G401.6 (cell line): ENCODE results near the gene DRC7.

ENCODE experiments used
- FAIRE-seq: peaks from 2 replicates; lab custom pipeline; 2012; peaks lifted over from hg19 to GRCh38; lab: Jason Lieb, UNC

DRC7 gene, protein sequence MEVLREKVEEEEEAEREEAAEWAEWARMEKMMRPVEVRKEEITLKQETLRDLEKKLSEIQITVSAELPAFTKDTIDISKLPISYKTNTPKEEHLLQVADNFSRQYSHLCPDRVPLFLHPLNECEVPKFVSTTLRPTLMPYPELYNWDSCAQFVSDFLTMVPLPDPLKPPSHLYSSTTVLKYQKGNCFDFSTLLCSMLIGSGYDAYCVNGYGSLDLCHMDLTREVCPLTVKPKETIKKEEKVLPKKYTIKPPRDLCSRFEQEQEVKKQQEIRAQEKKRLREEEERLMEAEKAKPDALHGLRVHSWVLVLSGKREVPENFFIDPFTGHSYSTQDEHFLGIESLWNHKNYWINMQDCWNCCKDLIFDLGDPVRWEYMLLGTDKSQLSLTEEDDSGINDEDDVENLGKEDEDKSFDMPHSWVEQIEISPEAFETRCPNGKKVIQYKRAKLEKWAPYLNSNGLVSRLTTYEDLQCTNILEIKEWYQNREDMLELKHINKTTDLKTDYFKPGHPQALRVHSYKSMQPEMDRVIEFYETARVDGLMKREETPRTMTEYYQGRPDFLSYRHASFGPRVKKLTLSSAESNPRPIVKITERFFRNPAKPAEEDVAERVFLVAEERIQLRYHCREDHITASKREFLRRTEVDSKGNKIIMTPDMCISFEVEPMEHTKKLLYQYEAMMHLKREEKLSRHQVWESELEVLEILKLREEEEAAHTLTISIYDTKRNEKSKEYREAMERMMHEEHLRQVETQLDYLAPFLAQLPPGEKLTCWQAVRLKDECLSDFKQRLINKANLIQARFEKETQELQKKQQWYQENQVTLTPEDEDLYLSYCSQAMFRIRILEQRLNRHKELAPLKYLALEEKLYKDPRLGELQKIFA

DNA sequence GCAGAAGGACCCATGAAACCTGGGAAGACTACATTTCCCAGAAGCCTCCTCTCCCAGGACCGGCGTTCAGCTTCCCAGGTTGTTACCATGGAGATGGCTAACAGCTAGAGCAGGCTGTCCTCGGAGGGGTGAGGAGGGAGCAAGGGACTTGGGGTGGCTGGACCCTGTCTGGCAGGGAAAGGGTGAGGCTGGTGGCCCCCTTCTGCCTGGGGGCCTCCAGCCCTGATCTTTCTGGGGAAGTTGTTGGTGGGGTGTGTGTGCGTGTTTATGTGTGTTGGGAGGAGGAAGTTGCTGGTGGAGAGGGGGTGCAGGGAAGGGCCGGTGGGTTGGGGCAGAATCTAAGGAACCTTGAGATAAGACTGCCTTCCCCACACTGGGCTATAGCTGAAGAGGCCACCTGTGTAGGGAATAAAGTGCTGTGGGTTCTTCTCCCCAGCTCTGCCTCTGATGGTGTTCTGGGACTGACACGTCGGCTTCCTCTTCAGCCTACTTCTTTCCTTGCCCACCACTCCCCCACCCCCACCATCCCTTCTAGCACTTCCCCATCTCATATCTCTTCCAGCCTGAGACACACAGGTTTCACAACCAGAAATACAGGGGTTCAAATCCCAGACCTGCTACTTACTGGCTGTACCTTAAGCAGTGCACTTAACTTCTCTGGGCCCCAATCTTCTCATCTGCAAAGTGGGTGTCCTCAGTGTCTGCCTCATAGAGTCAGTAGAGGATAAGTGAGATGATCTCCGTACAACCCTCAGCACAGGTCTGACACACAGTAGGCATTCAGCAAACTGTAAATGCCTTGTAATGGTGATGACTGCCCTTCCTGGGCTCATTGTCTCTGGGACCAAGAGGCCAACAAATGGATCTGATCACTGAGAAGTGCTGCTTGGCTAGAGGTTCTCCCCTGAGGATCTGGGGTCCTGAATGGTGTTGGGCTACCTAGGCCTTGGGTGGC is at the start of gene DRC7:
TSS of gene DRC7 (plus strand) at position 82 of the 955 bp plus-strand sequence. CDS start 3,144 bp downstream, outside the sequence.
- FAIRE-seq = no peak

DNA sequence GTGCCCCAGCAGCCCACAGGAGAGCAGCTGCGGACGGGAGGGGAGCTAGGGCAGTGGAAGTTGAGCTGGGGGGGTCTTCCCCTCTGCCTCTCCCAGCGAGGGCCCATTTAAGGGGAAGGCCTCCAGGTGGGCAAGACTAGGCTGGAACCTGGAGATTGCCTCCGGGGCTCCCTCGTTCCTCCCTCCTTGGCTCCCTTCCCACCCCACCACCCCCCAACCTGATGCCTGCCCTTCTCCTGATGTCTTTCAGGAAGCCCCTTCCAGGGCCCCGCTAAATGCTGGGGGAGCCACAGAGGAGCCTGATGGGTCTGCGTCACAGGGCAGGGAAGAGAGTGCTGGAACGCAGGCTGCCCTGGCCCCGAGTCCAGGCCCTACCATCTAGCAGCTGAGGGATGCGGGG is 49.4 kb upstream of the DRC7 start:
- no peak for FAIRE-seq

DNA sequence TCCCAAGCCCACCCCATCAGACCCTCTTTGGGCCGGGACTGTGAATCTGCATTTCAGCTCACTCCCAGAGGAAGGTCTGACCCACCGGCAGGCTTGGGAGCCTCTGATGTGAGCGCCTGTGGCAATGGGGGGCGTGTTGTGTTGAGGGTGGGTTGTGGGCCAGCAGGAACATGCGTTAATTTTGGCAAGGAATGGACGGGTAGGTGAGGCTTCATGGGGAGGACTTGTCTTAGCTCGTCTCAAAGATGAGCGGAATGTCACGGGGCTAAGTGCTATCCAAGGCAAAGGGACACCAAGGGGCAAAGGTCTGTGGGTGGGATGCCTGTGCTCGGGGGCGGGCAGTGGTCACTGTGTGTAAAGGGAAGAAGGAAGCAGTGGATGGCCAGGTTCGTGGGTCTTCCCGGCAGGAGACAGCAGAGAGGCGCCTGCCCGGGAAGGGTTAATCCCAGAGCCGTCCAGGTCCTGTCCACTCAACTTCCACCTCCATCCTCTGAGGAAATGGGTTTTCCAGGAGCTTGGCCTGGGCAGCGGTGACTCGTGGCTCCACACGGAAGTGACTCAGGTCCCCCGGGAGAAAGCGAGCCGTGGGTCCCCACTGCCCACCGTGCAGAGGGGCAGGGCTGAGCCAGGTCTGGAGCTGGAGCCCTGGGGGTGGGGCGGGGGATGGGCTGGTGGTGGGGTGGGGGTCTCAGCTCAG is 48.8 kb upstream of the DRC7 start:
- FAIRE-seq = no peak

DNA sequence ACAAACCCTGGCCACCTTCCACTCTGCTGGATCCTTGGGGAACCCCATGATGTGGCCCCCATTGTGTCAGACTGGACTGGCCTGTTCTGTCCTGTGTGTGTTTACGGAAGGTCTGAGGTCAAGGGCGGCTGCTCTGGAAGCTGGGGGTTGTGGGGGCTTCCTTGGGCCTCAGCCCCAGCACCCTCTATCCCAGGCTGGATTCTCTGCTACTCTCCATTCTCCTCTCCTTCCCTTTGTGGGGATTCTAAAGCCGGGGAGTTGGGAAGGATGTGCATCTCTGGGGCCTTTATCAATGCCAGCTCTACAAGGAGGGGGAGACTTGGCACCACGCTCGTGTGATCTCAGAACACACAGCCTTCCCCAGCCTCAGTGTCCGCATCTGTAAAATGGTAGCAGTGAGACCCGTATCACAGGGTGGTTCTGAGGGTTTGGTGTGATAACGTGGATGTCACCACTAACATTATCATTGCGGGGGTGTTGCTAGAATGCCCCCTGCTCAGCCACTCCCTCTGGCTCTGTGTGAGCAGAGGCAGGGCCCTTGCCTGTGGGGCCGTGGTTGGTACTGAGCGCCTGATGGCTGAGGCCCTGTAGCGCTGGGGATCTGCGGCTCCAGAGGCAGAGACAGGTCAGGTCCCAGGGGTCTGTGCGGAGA is 48.1 kb upstream of the DRC7 start:
- no peak for FAIRE-seq

DNA sequence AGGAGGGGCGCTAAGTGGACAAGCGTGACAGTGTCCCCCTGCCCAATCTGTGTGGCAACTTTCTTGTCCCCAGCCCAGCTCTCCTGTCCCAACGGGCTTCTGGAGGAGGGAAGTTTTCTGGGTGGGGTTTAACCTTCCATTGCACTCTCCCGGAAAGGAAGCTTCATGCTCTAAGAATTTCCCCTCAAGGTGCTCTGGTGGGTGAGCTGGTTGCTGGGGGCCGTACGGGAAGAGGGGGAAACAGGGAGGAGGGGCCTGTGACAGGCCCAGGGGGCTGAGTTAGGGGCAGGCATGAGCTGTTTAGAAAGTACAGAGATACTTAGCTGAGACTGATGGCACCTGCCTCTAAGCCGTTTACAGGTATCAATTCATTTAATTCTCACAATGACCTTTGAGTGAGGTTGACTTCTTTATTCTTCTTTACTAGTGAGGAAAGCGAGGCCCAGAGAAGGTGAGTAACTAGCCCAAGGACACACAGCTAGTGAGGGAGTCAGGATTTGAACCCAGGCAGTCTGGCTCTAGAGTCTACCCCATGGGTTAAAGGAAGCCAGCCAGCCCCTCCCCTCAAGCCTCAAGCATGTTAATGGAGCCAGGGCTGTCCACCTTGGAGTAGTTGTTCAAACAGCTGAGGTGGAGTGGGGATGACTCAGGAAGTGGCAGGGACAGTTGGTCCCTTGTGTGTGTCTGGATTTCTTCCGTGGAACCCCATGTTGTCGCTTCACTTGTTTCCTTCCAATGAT is 47.3 kb upstream of the DRC7 start:
- FAIRE-seq = no peak

DNA sequence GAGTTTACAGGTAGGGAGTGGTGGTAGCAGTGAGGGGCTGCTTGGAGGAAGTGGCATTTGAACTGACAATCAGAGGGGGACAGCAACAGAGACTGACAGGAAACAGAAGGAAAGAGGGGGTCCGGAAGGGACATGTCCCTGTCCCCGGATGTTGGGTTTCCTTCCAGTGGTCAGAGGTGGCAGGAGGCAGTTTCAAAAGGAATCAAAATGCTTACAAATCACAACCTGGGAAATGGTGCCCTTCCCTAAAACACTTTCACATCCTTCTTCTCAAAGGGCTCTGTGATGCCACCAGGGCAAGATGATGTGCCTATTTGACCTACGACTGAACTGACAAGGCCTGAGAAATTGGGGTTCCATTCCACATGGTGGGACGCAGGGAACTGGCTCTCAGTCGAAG is 46.5 kb upstream of the DRC7 start:
- FAIRE-seq = no peak

DNA sequence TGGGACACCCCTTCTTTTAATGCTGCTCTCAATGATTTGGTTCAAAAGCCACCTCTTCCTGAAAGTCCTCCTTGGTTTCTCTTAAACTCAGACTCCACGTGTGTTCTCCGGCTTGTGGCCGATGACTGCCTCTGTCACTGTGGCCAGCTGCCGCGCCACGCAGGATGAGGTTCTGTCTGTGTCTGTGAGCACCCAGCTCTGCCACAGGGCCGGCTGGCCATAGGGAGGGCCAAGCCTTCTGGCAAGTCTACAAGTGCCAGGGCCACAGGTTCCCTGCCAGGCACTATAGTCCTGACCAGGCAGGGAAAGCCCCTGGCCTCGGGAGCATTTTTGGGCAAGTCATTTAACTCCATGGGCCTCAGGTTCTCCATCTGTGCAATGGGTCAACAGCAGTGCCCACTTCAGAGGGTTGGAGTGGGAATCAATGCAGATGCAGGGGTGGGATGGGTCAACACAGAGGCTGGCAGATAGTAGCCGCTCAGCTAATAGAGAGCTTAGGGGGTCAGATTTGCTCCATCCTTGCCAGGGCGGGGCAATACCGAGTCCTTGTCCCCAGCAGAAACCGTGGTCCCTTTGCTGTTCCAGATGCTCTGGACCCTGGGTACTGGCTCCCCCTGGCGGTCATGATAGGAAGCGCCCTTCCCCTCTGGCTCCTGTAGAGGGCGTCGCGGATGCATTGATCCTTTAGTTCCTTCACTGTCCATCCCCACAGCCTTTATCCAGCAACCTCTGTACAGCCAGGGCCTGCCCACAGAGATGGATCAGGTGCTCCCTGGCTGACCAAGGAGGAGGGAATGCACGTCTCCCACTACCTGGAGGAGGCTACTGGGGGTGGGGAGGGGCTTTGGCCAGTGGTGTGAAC is 45.8 kb upstream of the DRC7 start:
- FAIRE-seq = no peak

DNA sequence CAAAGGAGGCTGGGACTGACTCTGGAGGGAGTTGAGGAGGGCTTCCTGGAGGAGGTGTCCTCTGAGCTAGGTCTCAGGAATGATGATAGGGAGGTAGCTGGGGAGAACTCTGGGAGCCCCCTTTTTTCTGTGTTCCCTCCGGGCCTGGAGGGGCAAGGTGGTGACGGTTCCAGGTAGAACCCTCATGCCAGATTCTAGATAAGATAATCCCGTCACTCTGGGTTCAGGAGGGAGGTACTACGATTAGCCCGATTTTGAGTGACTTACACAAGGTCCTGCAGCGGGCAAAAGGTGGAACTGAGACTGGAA is 45.2 kb upstream of the DRC7 start:
- FAIRE-seq = no peak

DNA sequence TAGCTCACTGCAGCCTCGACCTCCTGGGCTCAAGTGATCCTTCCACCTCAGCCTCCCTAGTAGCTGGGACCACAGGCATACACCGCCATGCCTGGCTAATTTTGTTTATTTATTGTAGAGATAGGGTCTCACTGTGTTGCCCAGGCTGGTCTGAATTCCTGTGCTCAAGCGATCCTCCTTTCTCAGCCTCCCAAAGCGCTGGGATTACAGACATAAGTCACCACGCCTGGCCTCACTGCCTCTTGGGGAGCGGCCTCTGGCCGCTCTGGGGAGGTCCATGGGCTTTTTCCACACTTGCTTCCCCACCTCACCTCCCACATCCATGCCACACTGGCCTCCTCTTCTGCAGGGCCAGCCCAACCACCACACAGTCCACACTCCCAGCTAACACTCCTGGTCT is 44.8 kb upstream of the DRC7 start:
- no peak for FAIRE-seq

DNA sequence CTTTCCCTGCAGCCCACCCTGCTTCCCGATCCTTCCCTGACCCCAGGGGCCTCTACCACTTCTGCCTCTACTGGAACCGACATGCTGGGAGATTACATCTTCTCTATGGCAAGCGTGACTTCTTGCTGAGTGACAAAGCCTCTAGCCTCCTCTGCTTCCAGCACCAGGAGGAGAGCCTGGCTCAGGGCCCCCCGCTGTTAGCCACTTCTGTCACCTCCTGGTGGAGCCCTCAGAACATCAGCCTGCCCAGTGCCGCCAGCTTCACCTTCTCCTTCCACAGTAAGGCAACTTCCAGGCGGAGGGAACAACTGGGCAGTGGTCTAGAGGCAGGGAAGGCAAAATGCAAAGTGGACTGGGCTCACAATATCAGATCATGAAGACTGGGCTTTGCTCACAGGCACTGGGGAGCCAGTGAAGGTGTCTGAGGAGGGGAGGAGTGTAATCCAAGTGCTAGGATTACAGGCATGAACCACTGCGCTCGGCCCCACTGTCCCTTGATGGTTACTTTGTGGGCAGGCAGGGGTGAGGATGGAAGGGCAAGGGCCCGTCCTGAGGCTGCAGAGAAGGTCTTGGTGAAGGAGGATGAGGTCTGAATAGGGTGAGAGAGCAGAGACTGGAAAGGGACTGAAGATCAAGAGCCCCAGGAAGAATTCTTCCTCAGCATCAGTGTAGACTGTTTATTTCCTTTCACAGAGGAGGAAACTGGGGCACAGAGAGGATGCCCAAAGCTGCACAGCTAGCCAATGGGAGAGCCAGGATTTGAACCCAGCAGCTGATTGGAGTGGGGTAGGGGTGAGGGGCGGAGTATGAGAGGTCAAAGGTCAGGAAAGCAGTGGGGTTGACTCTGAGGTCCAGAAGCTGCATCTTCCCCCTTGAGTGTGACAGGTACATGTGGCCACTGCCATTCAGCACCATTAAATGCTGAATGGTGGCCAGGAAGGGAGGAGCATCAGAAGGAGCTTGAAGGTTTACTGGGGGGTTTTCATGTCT is 43.0 kb upstream of the DRC7 start:
- FAIRE-seq = no peak

DNA sequence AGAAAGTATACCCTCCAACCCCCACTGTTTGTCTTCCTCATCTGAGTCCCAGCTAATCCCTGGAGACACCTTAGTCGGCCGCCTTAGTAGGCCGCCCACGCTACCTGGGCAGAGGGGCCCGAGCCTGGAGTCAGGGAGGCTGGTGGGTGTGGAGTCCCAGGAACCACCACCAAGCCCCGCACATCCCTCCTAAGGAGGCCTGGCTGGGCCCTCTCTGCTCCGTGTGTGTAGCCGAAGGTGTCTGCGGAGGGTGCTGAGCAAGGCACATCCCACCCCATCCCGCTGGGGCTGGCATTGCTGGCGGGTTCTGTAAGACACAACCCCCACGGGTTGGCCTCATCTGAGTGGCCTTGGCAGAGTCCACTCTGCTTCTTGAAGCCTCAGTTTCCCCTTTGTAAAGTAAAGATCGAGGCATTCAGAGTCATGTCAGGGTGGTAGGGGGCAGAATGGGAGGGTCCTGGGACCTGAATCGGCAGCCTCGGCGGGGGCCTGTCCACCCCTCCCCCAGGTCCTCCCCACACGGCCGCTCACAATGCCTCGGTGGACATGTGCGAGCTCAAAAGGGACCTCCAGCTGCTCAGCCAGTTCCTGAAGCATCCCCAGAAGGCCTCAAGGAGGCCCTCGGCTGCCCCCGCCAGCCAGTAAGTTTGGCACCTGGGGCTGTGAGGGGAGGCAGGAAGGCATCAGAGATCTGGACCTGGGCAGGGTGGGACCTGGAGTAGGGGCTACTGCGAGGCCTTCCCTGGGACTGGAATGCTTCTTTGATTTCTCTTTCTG is 41.7 kb upstream of the DRC7 start:
- FAIRE-seq = no peak

DNA sequence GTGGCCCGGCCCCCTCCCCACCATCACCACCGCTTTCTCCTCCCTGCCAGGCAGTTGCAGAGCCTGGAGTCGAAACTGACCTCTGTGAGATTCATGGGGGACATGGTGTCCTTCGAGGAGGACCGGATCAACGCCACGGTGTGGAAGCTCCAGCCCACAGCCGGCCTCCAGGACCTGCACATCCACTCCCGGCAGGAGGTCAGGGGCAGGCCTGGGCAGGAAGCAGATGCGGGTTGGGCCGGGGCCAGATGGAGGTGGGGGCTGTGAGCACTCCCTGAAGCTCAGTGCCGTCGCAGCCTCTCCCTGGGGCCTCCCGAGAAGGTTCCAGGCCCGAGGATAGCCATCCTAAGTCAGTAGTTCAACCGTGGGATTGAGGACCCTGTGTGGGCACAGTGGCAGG is 40.7 kb upstream of the DRC7 start:
- no peak for FAIRE-seq

DNA sequence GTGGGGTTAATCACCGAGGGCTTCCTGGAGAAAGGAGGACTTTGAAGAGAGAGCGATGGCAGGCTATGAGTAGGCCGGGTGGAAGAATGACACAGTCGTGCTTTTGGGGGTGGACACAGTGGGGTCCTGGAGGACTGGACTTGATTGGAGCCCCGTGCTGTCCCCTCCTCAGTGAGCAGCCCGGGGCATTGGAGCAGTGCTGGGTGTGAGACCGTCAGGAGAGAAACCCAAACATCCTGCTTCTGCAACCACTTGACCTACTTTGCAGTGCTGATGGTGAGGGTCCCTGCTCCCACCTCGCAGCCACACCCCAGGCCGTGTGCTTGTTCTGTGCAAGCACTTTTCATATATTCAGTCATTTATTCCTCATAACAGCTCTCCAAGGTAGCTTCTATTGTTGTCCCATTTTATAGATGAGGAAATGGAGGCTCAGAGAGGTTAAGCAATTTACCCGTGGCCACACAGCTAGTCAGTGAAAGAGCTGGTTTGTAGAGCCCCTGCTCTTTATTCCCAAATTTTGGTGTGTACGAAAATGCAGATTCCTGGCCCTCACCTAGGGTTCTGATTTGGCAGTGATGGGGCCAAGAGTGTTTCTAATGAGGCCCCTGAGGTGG is 38.2 kb upstream of the DRC7 start:
- FAIRE-seq = no peak

DNA sequence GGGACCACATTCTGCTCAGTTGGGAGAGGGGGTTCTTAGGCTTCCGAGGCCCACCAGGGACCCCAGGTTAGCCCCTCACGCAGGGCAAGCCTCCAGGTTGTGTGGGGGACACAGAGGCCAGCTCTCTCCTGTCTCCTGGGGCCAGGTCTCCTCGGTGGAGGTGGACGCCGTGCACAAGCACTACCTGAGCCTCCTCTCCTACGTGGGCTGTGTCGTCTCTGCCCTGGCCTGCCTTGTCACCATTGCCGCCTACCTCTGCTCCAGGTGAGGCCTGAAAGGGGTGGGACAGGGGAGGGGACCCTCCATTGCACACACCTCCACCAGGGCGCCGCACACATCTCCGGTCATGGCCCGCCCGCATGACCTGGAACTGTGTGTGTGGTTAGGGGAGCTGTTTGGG is 37.4 kb upstream of the DRC7 start:
- FAIRE-seq = no peak

DNA sequence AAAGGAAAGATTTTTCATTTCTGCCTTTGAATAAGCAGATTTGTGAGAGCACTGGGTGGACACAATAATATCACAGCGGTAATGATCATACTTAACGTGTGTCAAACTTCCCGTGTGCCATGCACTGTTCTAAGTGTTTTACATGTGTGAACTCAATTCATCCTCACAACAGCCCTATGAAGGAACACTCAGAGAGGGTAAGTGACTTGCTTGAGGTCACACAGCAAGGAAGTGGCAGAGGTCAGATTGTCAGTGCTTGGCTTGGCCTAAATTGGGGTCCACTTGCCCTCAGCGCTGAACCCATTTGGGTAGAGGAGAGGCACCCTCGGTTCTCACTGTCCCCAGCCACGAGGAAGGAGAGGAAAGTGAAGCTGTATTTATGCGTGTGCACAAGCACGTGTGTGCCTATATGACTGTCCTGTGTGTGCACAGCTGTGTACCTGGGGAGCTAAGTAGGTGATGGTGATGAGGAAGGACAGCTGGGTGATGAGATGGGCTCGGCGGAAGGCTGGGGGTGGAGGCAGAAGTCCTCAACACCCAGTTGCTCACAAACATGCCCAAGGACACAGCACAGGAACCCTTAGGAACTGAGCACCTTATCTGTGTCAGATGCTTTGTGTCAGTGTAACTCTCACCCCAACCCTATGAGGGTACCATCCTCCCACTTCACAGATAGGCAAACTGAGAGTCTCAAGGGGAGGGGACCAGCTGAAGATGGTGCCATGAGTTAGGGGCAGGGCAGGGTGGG is 36.3 kb upstream of the DRC7 start:
- no peak for FAIRE-seq
